Measurements from ENCODE around the gene WDR53.
"Not testable (repeated sequence)": the region's sequence is repeated elsewhere in the genome, so short reads cannot be mapped to it uniquely, and the experiment has no call there.

The WDR53 gene

GRCh38 chr3:196568246-196569002, at the start of gene WDR53, which contains the start of gene FBXO45:
Gene WDR53 (minus strand): TSS chr3:196568554. CDS start chr3:196561475, 7,079 bp downstream.
Gene FBXO45 (plus strand): TSS chr3:196568660. CDS start chr3:196568985, 325 bp downstream.
- peak; percentile 85 to 97 for DNase-seq

- DNase-seq, result peak in 1 of 2 experiments; percentile 12
These were observed 48.9 kb upstream of the WDR53 start for GRCh38 chr3:196617256-196617655.

- DNase-seq, result not testable (repeated sequence)
These were observed 46.9 kb upstream of the WDR53 start for GRCh38 chr3:196615234-196615633.

- DNase-seq, result no peak
These were observed 43.6 kb upstream of the WDR53 start for GRCh38 chr3:196611761-196612483.

GRCh38 chr3:196609805-196610515, 41.6 kb upstream of the WDR53 start:
- no peak for DNase-seq

GRCh38 chr3:196609343-196609775, 41.0 kb upstream of the WDR53 start:
- DNase-seq, result peak; percentile 50 to 92

- no peak for DNase-seq
These were observed 40.3 kb upstream of the WDR53 start for GRCh38 chr3:196608693-196609092.

- DNase-seq, result peak in 1 of 2 experiments; percentile 16
These were observed 36.2 kb upstream of the WDR53 start for GRCh38 chr3:196604548-196604947.

- DNase-seq, result no peak
These were observed 35.3 kb upstream of the WDR53 start for GRCh38 chr3:196603683-196604082.

- no peak for DNase-seq
These were observed 34.3 kb upstream of the WDR53 start for GRCh38 chr3:196602673-196603072.

GRCh38 chr3:196600359-196600758, 32.0 kb upstream of the WDR53 start:
- DNase-seq, result no peak

- DNase-seq, result no peak
These were observed 31.4 kb upstream of the WDR53 start for GRCh38 chr3:196599734-196600128.

- DNase-seq, result not testable (repeated sequence)
These were observed 29.8 kb upstream of the WDR53 start for GRCh38 chr3:196597971-196598733.

GRCh38 chr3:196596355-196596754, 28.0 kb upstream of the WDR53 start:
- no peak for DNase-seq

GRCh38 chr3:196590279-196590678, 21.9 kb upstream of the WDR53 start:
- no peak for DNase-seq

- DNase-seq, result peak in 1 of 2 experiments; percentile 16
These were observed 16.8 kb upstream of the WDR53 start for GRCh38 chr3:196585044-196585757.

- no peak for DNase-seq
These were observed 4.0 kb upstream of the WDR53 start for GRCh38 chr3:196572389-196572788.

GRCh38 chr3:196570332-196570731, 2.0 kb upstream of the WDR53 start:
- DNase-seq, result not testable (repeated sequence)

GRCh38 chr3:196569003-196569516, 706 bp upstream of the WDR53 start:
- DNase-seq, result peak in 1 of 2 experiments; percentile 63

GRCh38 chr3:196563721-196564225, 4.6 kb downstream of the WDR53 start:
- no peak for DNase-seq

GRCh38 chr3:196559826-196560225, 8.5 kb downstream of the WDR53 start:
- no peak for DNase-seq

Data from NCI-H526 (cell line).